GM19463 (cell line): ENCODE measurements around the gene FAM217A.
"Not testable (repeated sequence)": the region's sequence is repeated elsewhere in the genome, so short reads cannot be mapped to it uniquely, and the experiment has no call there.

ENCODE experiments used
- ATAC-seq: cut with Tn5 transposase; IDR thresholded peaks from one replicate; pipeline ENCODE4 v1.9.1; 2021; ENCODE audit warnings: mild to moderate bottlenecking, moderate library complexity; ENCODE audit not compliant: unreplicated experiment

FAM217A gene, protein sequence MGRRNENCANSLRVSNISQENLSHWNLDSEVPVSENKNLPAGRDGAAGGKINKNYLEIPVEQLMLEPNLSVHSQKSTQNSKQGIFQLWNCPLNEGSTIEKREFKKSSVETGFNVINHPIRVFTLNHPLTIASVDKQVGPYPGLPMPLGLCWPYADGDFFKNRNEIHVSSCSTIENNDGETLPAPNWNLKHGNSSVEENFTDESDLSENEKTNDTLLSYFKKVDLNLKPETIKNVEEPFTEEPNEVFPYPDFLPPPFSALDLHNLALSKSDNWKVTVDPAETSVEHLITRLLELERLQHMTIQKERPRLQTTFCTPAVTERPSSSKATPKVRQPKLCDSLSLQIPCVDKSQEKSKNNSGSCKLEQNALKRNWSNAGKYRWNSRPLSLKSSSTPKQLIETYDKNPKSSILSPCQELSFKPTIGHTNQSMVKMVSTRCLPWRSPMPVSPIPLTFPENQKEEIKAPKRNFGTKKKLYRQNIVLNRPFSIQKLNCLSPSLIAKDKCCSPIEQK

DNA sequence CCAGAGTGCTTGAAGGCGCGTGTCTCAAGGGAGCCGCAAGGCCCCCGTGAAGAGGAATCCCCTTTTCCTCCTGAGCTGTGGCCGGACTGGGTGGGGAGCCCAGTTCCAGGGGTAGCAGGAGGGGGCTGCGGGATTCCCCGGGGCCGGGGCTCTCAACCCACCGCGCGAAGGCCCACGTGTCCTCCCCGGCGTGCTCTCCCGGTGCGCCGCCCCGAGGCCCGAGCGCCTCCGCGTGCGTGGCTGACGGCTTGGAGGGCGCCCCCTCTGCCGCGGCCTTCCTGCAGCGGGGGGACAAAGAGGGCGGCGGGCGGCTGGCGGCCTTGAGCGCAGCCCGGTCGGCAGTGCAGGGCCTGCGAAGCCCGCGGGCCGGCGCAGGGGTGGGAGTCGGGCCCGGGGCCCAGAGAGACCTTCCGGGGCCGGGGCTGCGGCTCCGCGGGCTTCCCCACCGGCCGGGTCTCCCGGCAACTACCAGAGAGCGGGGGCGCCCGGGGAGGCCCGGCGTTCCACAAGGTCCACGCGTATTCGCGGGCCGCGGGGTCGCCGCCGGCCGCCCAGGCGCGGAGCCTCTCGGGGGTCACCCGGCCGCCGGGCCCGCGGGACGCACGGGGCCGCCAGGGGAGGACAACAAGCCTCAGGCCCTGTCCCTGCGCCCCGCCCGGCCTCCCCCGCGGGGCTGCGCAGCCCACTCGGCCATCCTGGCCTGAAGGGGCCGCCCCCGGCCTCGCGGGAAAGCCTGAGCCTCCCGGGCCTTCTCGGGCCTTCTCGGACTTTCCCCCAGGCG, at the start of gene FAM217A:
FAM217A (minus strand) TSS at position 447 of the 781 bp plus-strand sequence. CDS start 1,723 bp downstream, outside the sequence.
- no peak for ATAC-seq

DNA sequence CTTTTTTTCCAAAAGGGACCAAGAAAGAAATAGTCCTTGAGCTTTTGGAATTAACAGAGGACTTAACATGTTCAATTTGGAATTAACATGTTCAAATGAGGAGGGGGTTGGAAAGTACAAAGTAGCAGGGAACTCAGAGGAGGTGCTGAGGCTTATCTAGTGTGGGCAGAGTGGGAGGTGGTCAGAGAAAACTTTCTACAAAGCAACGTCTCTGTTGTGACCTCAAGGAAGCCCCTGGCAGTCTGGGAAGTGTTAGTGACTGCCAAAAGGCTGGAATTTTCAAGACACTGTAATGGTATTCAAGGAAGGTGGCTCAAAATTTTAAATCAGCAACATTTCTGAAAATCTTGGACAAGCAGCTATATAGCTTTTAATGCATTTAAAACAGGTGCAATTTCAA, 49.1 kb upstream of the FAM217A start:
- no peak for ATAC-seq

DNA sequence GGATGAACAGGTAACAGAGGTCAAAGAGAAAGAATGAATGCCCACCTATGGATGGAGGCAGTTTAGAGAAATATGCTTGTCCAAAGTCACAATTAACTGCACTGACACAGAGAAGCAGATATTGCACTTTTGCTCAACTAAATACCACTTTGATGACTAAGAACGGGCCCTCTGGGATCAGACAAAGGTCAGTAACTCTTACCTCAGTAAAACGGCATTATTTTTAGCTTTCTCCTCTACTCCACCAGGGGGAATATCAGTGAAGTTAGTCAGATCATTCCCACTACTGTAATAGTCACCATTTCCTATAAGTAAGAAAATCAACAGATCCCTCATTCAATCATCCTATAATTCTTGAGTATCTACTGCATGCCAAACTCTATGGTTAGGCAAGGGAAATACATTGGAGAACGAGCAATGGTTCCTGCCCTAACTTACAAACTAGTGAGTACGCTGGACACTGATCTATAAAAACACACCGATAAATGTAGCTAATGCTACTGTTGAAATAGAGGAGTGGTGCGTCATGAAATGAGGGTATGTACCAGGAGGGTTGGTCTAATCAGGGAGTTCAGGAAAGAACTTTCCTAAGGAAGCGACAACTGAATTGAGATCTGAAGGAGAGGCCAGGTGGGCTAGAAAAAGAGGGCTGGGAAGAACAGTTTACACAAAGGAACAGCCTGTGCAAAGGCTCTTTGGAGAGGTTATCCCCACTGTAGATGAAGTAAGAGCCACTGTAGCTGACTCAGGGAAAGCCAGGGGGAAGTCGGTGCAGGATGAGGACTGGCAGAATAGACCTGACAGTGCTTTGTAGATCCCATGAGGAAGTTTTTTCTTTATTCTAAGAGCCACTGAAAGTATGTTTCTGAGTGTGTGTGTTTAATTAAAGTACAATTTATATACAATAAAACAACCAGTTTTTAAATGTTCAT, 47.3 kb upstream of the FAM217A start:
- ATAC-seq, result no peak

DNA sequence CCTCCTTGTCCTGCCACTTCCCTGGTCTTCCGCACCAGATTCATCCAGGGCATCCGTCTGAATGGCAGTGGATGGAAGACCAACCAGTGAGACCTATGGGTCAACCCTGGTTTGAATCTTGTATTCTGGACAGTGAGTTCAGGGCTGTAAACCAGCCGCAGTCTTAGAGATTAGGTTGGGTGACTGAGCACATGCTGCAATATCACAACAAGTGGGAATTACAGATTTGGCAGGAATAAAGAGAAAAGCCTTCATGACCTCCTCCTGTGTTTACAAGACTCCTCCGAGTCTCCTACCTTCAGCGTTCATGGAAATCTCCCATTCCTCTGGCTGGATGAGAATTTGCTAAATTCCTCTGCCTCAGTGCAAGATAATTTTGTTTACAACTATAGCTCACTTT, 46.6 kb upstream of the FAM217A start:
- ATAC-seq, result no peak

DNA sequence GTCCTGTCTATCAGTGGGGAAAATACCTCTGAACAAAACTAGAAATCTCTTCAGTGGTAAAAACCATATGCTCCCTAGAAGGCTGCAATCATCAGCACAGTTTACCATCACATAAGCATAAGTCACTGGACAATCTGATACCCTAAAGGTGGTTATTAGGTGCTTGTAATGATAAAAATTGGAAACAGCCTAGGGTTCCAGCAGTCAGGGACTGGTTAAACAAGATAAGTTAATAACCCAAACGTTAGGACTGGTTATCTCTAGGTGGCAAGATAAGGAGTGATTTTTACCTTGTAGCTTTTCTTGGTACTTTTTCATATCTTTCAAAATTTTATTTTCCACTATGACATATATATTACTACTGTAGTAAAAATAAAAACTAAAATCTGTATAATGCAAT, 45.4 kb upstream of the FAM217A start:
- no peak for ATAC-seq

DNA sequence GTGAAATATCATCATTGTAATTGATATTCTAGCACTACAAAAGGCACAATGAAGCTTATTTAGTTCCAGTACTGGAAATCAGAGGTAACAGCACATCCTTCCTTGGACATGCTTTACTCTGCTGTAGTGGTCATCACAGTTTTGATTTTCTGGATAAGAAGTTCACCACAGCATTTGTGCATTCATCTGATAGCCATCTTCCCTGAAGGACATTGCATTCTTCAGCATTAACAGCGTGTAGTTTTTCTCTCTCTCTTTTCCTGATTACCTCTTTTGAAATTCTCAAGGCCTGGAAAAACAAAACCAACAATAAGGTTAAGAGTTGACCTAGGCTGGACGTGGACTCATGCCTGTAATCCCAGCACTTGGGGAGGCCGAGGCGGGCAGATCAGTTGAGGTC, 36.8 kb upstream of the FAM217A start:
- no peak for ATAC-seq

DNA sequence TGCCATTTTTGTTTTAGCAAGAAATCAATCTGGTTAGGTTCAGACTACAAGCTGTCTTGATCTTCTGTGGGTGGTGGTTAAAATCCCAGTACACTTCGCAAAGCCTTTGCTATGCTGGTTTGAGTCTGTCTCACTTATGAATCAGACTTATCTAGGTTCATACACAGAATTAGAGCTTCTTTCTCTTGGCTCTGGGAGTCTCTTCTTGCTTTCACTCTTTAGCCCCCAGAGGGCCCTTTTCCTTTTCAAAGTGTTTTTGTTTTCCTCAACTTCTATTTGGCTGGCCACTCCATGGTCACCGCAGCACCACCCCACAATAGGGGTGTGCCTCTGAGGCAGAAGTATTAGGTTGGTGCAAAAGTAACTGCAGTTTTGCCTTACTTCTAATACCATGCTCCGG, 35.2 kb upstream of the FAM217A start:
- ATAC-seq, result no peak

DNA sequence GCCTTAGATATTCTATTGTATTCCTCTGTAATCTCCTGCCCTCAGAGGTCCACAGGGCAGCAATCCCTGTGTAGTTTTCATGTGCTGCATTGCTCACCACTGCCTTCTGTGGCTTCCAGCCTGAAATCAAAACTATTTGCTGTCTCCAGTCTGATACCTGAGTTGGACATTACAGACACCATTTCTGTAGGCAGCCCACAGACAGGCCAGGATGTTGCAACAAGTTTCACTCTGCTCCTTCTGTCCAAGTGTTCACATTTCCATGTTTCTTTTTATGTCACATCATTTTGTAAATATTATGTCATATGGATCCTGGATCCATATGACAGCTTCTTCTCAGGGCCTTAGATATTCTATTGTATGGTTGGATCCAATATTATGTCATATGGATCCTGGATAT, 34.7 kb upstream of the FAM217A start:
- ATAC-seq, result no peak

DNA sequence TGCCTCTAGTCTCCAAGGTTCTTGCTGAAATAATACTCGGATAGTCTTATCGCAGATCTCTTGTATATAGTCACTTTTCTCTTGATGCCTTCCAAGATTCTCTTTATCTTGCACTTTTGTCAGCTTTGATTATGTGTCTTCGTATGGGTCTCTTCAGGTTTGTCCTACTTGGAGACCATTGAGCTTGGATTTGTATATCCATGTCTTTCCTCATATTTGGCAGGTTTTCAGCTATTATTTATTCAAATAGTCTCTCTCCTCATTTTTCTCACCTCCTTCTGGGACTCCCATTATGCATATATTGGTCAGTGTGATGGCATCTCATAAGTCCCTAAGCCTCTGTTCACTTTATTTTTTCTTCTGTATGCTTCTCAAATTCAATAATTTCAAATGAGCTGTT, 33.4 kb upstream of the FAM217A start:
- no peak for ATAC-seq

DNA sequence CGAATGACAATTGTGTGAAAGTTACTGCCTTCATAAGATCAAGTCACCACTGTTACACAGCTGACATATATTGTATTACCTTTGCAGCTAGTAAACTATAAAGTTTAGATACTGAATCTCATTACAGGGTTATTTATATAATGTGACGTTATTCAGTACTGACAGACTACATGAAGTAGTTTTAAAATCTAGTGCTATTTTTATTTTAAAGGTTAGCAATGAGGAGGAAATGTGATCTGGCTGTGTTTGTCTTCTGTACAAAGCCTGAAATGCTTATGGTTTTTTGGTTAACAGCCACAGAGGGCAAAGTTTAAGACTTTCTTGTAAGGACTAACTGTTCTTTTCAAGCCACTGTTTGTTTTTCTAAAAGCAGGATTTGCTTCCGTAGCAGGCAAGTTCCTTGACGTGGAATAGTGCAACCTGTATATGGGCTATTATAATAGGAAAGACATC, 30.5 kb upstream of the FAM217A start:
- ATAC-seq, result not testable (repeated sequence)

DNA sequence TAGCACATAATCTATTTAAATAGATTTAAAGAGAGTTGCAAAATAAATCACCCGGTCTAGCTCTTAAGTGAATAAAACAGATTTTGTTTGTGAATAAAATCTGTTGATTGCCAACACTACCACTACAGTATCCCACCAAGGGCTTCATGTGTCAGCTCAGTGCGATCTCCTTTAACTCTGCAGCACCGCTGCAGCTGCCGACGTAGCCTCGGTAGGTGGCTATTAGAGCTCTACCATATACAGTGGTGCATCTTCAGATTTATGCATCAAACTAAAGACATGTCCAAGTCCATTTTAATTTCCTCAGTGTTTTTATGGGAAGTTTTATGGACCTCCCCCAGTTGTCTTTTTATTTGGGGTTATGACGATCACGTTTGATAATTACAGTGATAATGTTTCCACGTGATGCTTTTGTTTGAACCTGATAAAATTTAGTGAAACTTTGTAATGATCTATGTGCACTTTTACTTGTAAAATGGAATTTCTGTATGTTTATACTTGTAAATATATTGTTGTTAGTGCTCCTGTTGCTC, 29.7 kb upstream of the FAM217A start:
- ATAC-seq, result no peak

DNA sequence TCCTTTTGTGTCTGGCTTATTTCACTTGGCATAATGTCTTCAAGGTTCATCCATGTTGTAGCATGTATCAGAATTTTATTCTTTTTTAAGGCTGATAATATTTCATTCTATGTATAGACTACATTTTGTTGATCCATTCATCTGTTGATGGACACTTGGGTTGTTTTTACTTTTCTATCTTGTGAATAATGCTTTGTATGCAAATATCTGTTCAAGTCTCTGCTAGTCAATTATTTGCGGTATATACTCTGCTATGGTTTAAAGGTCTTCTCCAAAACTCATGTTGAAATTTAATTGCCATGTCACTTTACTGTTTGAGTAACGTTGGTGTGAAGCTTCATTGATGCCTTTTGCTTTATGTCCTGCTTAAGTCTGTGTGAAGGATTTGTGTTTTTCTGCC, 28.9 kb upstream of the FAM217A start:
- ATAC-seq, result no peak

DNA sequence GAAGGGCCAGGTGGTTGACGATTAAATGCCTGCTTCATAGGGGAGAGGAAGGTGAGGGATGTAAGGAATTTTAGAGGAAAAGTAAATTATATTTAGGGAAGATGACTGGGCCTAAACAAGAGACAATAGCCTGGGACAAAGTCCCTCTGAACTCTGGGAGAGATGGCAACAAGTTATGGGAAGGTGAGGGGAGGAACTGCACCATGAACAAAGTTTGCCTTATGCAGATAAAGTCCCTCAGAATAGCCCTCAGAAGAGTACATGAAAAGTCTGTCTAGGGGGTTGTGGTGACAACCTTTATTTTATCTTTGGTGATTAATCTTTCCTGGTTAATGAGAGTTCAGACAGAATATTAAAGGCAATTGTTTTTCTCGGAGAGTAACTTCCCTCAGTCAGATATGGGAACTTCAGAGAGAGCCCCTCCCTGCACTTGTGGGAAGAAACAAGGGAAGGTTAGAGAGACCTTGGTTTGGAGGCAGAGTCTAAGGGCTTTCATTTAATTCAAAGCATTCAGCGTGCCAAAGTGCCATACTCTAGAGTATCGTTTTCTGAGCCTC, 27.1 kb upstream of the FAM217A start:
- no peak for ATAC-seq

DNA sequence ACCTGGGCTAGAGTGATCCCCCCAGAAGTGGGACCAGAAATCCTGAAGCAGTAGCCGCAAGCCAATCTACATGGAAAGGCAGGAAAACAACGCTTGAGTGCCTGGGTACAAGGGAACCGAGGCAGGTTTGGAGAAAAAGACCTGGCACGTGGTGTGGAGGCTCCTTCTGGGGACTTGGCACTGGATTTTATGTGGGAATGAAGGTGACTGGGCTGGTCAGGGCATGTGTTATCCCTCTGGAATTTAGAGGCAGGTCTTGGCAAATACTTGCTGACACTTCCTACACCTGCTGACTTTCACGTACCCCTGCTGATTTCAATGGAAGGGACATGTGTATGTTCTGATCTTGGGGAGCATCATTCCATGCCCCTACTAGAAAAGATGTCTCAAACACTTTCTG, 25.0 kb upstream of the FAM217A start:
- ATAC-seq, result no peak

DNA sequence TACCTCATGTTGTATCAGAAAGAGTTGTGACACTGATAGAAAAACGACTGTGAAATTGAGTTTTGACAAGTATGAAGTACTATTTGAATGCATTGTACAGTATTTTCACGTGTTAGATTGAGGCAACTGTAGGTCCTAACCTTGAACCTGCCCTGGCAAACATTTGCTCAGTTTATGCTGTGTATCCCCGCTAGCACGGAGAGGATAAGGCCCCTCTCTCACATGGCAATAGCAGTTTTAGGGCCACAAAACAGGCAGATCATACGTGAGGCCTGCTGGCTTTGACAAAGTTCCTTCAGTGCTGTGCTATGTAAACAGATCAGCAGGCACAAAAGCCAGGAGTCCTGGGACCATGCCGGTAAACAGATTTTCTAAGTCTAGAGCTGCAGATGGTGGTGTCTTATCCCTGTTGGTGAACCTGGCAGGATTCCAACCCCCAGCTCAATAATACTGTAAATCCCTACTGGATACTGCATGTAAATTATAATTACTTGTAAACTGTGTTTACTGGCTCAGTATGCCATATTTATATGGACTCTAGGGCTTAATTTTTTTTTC, 23.8 kb upstream of the FAM217A start:
- no peak for ATAC-seq

DNA sequence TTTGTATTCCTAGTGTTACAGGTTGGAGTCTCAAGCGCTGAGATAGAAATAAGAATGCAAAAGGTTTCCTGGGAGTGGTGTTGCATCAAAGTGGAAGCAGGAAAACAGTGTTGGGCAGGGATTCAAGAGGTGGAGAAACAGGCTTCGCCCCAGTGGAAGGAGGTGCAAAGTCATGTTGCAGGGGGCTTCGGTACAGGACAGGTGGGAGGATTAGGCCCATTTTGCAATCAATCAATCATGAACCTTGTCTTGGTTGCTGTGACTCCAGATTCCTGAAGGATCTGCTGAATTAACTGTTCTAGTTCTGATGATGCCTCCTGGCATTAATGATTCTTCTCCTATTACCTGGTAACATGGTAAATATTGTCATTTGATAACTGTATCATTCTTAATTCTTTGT, 22.4 kb upstream of the FAM217A start:
- ATAC-seq, result no peak

DNA sequence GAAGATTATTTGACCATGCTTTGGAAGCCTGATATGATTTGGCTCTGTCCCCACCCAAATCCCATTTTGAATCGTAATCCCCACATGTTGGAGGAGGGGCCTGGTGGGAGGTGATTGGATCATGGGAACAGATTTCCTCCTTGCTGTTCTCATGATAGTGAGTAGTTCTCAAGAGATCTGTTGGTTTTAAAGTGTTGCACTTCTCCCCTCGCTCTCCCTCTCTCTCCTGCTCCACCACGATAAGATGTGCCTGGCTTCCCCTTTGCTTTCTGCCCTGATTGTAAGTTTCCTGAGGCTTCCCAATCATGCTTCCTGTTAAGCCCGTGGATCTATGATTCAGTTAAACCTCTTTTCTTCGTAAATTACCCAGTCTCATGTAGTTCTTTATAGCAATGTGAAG, 21.7 kb upstream of the FAM217A start:
- ATAC-seq, result no peak

DNA sequence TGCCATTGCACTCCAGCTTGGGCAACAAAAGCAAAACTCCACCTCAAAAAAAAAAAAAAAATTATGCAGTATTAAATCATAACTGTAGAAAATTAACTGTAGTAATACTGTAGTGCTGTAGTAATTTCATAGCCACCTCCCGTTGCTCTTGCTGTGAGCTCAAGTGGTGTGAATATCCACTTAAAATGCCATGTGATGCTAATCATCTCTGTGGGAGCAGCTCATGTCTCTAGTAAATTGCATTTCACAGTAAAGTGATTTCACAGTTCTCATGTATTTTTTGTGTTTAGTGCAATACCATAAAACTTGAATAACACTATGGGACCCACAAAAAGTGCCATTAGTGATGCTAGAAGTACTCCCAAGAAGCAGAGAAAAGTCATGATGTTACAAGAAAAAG, 14.4 kb upstream of the FAM217A start:
- no peak for ATAC-seq

DNA sequence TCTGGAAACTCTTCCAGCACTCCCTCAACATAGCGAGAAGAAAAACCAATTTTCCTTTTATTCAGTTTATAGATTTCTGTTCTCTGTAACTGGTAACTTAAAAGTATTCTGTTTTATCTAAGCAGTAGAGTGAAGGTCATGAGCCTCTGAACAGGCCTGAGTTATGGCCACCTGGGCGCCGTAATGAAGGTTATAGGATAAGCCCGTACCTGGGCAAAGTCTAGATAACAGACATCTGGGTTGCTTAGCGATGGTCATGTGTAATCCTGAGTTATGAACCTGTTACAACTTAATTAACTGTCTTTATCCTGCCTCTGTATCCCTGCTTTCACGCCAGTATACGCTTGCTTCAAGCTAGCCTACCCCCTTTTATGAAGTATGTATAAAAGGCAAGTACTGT, 13.0 kb upstream of the FAM217A start:
- no peak for ATAC-seq

DNA sequence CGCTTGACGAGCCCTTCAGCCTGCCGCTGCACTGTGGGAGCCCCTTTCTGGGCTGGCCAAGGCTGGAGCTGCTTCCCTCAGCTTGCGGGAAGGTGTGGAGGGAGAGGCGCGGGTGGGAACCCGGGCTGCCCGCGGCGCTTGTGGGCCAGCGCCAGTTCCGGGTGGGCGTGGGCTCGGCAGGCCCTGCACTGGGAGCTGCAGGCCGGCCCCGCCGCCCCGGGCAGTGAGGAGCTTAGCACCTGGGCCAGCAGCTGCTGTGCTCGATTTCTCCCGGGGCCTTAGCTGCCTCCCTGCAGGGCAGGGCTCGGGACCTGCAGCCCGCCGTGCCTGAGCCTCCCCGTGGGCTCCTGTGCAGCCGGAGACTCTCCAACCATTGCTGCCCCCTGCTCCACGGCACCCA, 11.1 kb upstream of the FAM217A start:
- ATAC-seq, result not testable (repeated sequence)
